Activated gamma-delta T cell (primary cell): ENCODE measurements around the gene DDX54.
"Not testable (repeated sequence)": the region's sequence is repeated elsewhere in the genome, so short reads cannot be mapped to it uniquely, and the experiment has no call there.

Experiments used
- DNase-seq: peaks from one replicate; lab custom pipeline; 2025; lab: John Stamatoyannopoulos, UW

DDX54 gene

GRCh38 chr12:113142173-113142885, 42.9 kb downstream of the DDX54 start:
- DNase-seq, result no peak

- DNase-seq, result not testable (repeated sequence)
Measured at GRCh38 chr12:113141716-113142115, 43.6 kb downstream of the DDX54 start.

- no peak for DNase-seq
Measured at GRCh38 chr12:113140706-113141105, 44.6 kb downstream of the DDX54 start.

GRCh38 chr12:113138826-113139225, 46.5 kb downstream of the DDX54 start:
- DNase-seq, result no peak

- DNase-seq, result no peak
Measured at GRCh38 chr12:113137861-113138783, 47.2 kb downstream of the DDX54 start.

- DNase-seq, result no peak
Measured at GRCh38 chr12:113136990-113137511, 48.2 kb downstream of the DDX54 start.

- no peak for DNase-seq
Measured at GRCh38 chr12:113136128-113136989, 48.9 kb downstream of the DDX54 start.

- peak; percentile 42 for DNase-seq
Measured at GRCh38 chr12:113135178-113136127, 49.8 kb downstream of the DDX54 start, which contains the start of gene RASAL1. RASAL1 (minus strand) TSS chr12:113135761; CDS start chr12:113135462, 299 bp downstream.

- no peak for DNase-seq
Measured at GRCh38 chr12:113134521-113134951, 50.7 kb downstream of the DDX54 start.

GRCh38 chr12:113134071-113134470, 51.2 kb downstream of the DDX54 start:
- no peak for DNase-seq

GRCh38 chr12:113133666-113134065, 51.6 kb downstream of the DDX54 start:
- no peak for DNase-seq

- no peak for DNase-seq
Measured at GRCh38 chr12:113133036-113133435, 52.2 kb downstream of the DDX54 start.

- DNase-seq, result no peak
Measured at GRCh38 chr12:113131556-113131955, 53.7 kb downstream of the DDX54 start.

- DNase-seq, result no peak
Measured at GRCh38 chr12:113130457-113131135, 54.7 kb downstream of the DDX54 start.

- no peak for DNase-seq
Measured at GRCh38 chr12:113129664-113130456, 55.4 kb downstream of the DDX54 start.

- no peak for DNase-seq
Measured at GRCh38 chr12:113128802-113129663, 56.2 kb downstream of the DDX54 start.

- DNase-seq, result no peak
Measured at GRCh38 chr12:113127791-113128199, 57.5 kb downstream of the DDX54 start.
